Transverse colon (tissue), 4 donors: ENCODE measurements around the gene CAMTA1.

Source experiments
- POLR2AphosphoS5 ChIP-seq, 3 donors: sonication (generic); formaldehyde crosslinking; IDR thresholded peaks; one replicate each; pipeline ENCODE4 v1.6.1; 2016; ENCODE audit warnings: antibody characterized with exemption in 3 of 3
- TF ChIP-seq, protein P1 (sequence below), 5 experiments: fragments of 200-600 bp in 3 of 5; fragments of 450-650 bp in 2 of 5; sonication (generic) in 3 of 5; IDR thresholded peaks; 1 replicate in 2 of 5; 2 replicates in 3 of 5; pipeline ENCODE4 v1.5.1; 2016 to 2017; ENCODE audit warnings: antibody characterized with exemption in 5 of 5, inconsistent platforms in 3 of 5, mild to moderate bottlenecking in 2 of 5, moderate library complexity in 1 of 5

GRCh38 chr1:7406641-7407543 is 621.6 kb downstream of the CAMTA1 start:
- TF ChIP-seq, protein P1, sequence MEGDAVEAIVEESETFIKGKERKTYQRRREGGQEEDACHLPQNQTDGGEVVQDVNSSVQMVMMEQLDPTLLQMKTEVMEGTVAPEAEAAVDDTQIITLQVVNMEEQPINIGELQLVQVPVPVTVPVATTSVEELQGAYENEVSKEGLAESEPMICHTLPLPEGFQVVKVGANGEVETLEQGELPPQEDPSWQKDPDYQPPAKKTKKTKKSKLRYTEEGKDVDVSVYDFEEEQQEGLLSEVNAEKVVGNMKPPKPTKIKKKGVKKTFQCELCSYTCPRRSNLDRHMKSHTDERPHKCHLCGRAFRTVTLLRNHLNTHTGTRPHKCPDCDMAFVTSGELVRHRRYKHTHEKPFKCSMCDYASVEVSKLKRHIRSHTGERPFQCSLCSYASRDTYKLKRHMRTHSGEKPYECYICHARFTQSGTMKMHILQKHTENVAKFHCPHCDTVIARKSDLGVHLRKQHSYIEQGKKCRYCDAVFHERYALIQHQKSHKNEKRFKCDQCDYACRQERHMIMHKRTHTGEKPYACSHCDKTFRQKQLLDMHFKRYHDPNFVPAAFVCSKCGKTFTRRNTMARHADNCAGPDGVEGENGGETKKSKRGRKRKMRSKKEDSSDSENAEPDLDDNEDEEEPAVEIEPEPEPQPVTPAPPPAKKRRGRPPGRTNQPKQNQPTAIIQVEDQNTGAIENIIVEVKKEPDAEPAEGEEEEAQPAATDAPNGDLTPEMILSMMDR (IDR thresholded peaks at IDR 0.05), result no peak
- no peak for TF ChIP-seq POLR2AphosphoS5 (IDR thresholded peaks at IDR 0.05)
